IMR-90 (cell line): ENCODE results near the gene MAP2K2. TPM values are rescaled to one million over a fixed set of nuclear protein-coding genes. Genes with fewer than 3 reads are reported as not detected.

ENCODE experiments used
- ATAC-seq: fragments of 200-7000 bp; cut with Tn5 transposase; 2 replicates; pipeline ENCODE4 v1.9.1; 2020; ENCODE audit warnings: low read depth, mild to moderate bottlenecking, moderate library complexity
- BruUV-seq: library from RNA; stranded (reverse); fragments of 400-500 nt; replicated peaks from 2 replicates; lab custom pipeline; 2021; lab: Mats Ljungman, UMichigan
- CTCF ChIA-PET: fragments of 300-600 bp; formaldehyde crosslinking; extraction: SDS; loops from one replicate; lab custom pipeline; 2021; ENCODE audit warnings: antibody characterized with exemption; lab: Yijun Ruan, JAX
- POLR2A ChIA-PET: fragments of 300-600 bp; sonication (Branson Sonifier 250); formaldehyde crosslinking; loops from one replicate; lab custom pipeline; 2022; ENCODE audit warnings: antibody characterized with exemption; ENCODE audit not compliant: unreplicated experiment; lab: Charles Lee
- DNase-seq: peaks from one replicate; pipeline ENCODE4 v3.0.0; 2013
- H2AFZ ChIP-seq: replicated peaks from 2 replicates; pipeline ENCODE3; 2013; ENCODE audit warnings: low read length, mild to moderate bottlenecking; ENCODE audit not compliant: poor library complexity
- H2AK5ac ChIP-seq: 2 replicates; pipeline ENCODE4 v1.6.1; 2013; ENCODE audit warnings: low read depth, low read length, inconsistent platforms
- H2AK9ac ChIP-seq: replicated peaks from 2 replicates; pipeline ENCODE3; 2013; ENCODE audit warnings: mild to moderate bottlenecking, low read depth, low read length, moderate library complexity; ENCODE audit not compliant: poor library complexity
- H2BK120ac ChIP-seq: 2 replicates; pipeline ENCODE4 v1.6.1; 2013; ENCODE audit warnings: low read depth, low read length, inconsistent platforms
- H2BK15ac ChIP-seq: 3 replicates; pipeline ENCODE4 v1.6.1; 2013; ENCODE audit warnings: low read depth, low read length, inconsistent platforms
- H2BK20ac ChIP-seq: 2 replicates; pipeline ENCODE4 v1.6.1; 2013; ENCODE audit warnings: low read depth, mild to moderate bottlenecking, inconsistent platforms, low read length, moderate library complexity
- H2BK5ac ChIP-seq: 2 replicates; pipeline ENCODE4 v1.6.1; 2013; ENCODE audit warnings: mild to moderate bottlenecking, low read depth, low read length, inconsistent platforms; ENCODE audit not compliant: poor library complexity, severe bottlenecking
- H3K14ac ChIP-seq: replicated peaks from 2 replicates; pipeline ENCODE4 v1.6.1; 2013; ENCODE audit warnings: low read depth, low read length, inconsistent platforms
- H3K18ac ChIP-seq: 2 replicates; pipeline ENCODE4 v1.6.1; 2013; ENCODE audit warnings: low read depth, low read length, control low read depth
- H3K23ac ChIP-seq: 2 replicates; pipeline ENCODE4 v1.6.1; 2013; ENCODE audit warnings: low read depth, low read length, inconsistent platforms
- H3K27ac ChIP-seq: 2 replicates; pipeline ENCODE4 v1.5.1; 2013; ENCODE audit warnings: mild to moderate bottlenecking, control low read depth, low read length; ENCODE audit not compliant: insufficient read depth
- H3K27me3 ChIP-seq: 2 replicates; pipeline ENCODE4 v1.6.1; 2013; ENCODE audit warnings: low read length; ENCODE audit not compliant: control insufficient read depth, insufficient read depth
- H3K36me3 ChIP-seq: 2 replicates; pipeline ENCODE4 v1.6.1; 2013; ENCODE audit warnings: low read length, mixed read lengths; ENCODE audit not compliant: control insufficient read depth, insufficient read depth
- H3K4ac ChIP-seq: 2 replicates; pipeline ENCODE4 v1.6.1; 2013; ENCODE audit warnings: low read depth, low read length, inconsistent platforms
- H3K4me1 ChIP-seq: 2 replicates; pipeline ENCODE4 v1.6.1; 2013; ENCODE audit warnings: low read length, mixed read lengths; ENCODE audit not compliant: control insufficient read depth, insufficient read depth
- H3K4me2 ChIP-seq: 2 replicates; pipeline ENCODE4 v1.6.1; 2013; ENCODE audit warnings: low read depth, mild to moderate bottlenecking, control low read depth, low read length, moderate library complexity
- H3K4me3 ChIP-seq: 2 replicates; pipeline ENCODE4 v1.5.1; 2013; ENCODE audit warnings: low read depth, mild to moderate bottlenecking, control low read depth, low read length, moderate library complexity; ENCODE audit not compliant: insufficient read depth
- H3K56ac ChIP-seq: 2 replicates; pipeline ENCODE4 v1.6.1; 2013; ENCODE audit warnings: low read length, inconsistent platforms; ENCODE audit not compliant: insufficient read depth; ENCODE audit errors: extremely low read depth
- H3K79me1 ChIP-seq, 2 experiments: 2 replicates each; pipeline ENCODE4 v1.6.1; 2013; ENCODE audit warnings: low read length in 2 of 2, inconsistent platforms in 1 of 2, low read depth in 1 of 2
- H3K9ac ChIP-seq: 2 replicates; pipeline ENCODE4 v1.6.1; 2013; ENCODE audit warnings: low read depth, low read length, control low read depth
- H3K9me1 ChIP-seq: 2 replicates; pipeline ENCODE4 v1.6.1; 2013; ENCODE audit warnings: low read length, inconsistent platforms; ENCODE audit not compliant: insufficient read depth
- H3K9me3 ChIP-seq: 2 replicates; pipeline ENCODE4 v1.6.1; 2013; ENCODE audit warnings: low read length; ENCODE audit not compliant: control insufficient read depth, insufficient read depth
- H4K20me1 ChIP-seq: 2 replicates; pipeline ENCODE4 v1.6.1; 2013; ENCODE audit warnings: low read length, inconsistent platforms; ENCODE audit not compliant: insufficient read depth
- H4K5ac ChIP-seq: 2 replicates; pipeline ENCODE4 v1.6.1; 2013; ENCODE audit warnings: mild to moderate bottlenecking, low read depth, low read length, control low read depth
- H4K8ac ChIP-seq, 2 experiments: 2 replicates each; pipeline ENCODE4 v1.6.1; 2013; ENCODE audit warnings: low read depth in 2 of 2, low read length in 2 of 2, control low read depth in 1 of 2, inconsistent platforms in 1 of 2
- H4K91ac ChIP-seq: 2 replicates; pipeline ENCODE4 v1.6.1; 2013; ENCODE audit warnings: low read depth, low read length, inconsistent platforms; ENCODE audit not compliant: insufficient read depth
- FOS ChIP-seq: fragments of 150-350 bp; IDR thresholded peaks from 2 replicates; pipeline ENCODE4 v1.6.1; 2016; ENCODE audit warnings: low read depth, low read length
- MXI1 ChIP-seq: IDR thresholded peaks from 2 replicates; pipeline ENCODE4 v1.6.1; 2012; ENCODE audit warnings: low read depth, mild to moderate bottlenecking, low read length, moderate library complexity, borderline replicate concordance
- RAD21 ChIP-seq: IDR thresholded peaks from 2 replicates; pipeline ENCODE4 v1.6.1; 2012; ENCODE audit warnings: low read length, improper control_type of control experiment
- RCOR1 ChIP-seq: IDR thresholded peaks from 2 replicates; pipeline ENCODE4 v1.6.1; 2012; ENCODE audit warnings: mild to moderate bottlenecking, low read length, improper control_type of control experiment; ENCODE audit not compliant: insufficient replicate concordance
- WGBS, 2 experiments: methylation state at CpG; one replicate each; pipeline versions ENCODE4 v1.1.5 to v1.1.7; 2013; ENCODE audit warnings: missing lambda C conversion rate in 2 of 2; ENCODE audit not compliant: insufficient read length in 1 of 2; ENCODE audit errors: extremely low coverage in 2 of 2; 5-methylcytosine and 5-hydroxymethylcytosine counted together
- dilution Hi-C: fragments of 300-500 bp; cut with HindIII; formaldehyde crosslinking; loops from one replicate; pipeline ENCODE4 v1.14.3; 2018; ENCODE audit warnings: low sequenced_read_pairs; ENCODE audit not compliant: unreplicated experiment
- in situ Hi-C: fragments of 300-500 bp; cut with MboI; formaldehyde crosslinking; loops from 3 replicates; pipeline ENCODE4 v1.14.3; 2019; ENCODE audit warnings: low sequenced_read_pairs, inconsistent platforms, mixed read lengths
- intact Hi-C: fragments of 100-400 bp; cut with micrococcal nuclease; formaldehyde crosslinking; loops from 2 replicates; pipeline ENCODE4 v1.10.0; 2022
- polyA plus RNA-seq, 3 experiments: library from polyadenylated mRNA; depleted of rRNA; stranded (reverse); fragments of >200 nt; gene quantifications; 2 replicates each; pipeline ENCODE4 v1.2.3, GENCODE V29; 2012; ENCODE audit warnings: low replicate concordance in 1 of 3
- total RNA-seq: library from RNA; depleted of rRNA; stranded (reverse); fragments of >200 nt; gene quantifications from 2 replicates; pipeline ENCODE4 v1.2.3, GENCODE V29; 2012
- TF ChIP-seq, protein P1 (sequence below): fragments of 150-350 bp; IDR thresholded peaks from 2 replicates; pipeline ENCODE4 v1.6.1; 2016; ENCODE audit warnings: low read depth, mild to moderate bottlenecking, low read length, moderate library complexity, borderline replicate concordance

Gene MAP2K2
- total and polyA plus RNA-seq, 2 of the 4 experiments (the other 2 are of a cell fraction): 115 to 151 TPM

DNA sequence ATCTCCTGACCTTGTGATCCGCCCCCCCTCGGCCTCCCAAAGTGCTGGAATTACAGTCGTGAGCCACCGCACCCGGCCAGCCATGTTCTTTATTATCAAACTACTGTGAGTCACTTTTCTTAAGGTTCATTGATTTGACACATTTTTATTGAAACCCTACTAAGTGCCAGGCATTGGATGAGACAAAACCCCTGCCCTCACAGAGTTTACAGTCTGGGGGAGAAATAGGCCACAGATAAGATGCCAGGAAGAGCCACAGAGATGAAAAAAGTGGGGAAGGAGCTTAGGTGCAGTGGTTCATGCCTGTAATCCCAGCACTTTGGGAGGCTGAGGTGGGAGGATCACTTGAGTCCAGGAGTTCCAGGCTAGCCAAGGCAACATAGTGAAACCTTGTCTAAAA is 14.5 kb upstream of the MAP2K2 start:
- H3K36me3 ChIP-seq: no peaks in the 10 kb centered on the region
- H2BK20ac ChIP-seq: no peak overlapping the region
- no peaks in the 10 kb centered on the region for H3K27me3 ChIP-seq
- no peak overlapping the region for H4K5ac ChIP-seq
- BruUV-seq: no TSS peak
- CTCF ChIA-PET: interaction anchor here (1.1 kb wide), 1 partner anchor 10 kb away, joined by 3 read pairs; no protein-coding TSS in a partner anchor
- WGBS, 2 experiments: no CpG with 5 or more reads among the region's 5 CpGs
- no peaks in the 10 kb centered on the region for H4K20me1 ChIP-seq
- no peak overlapping the region for H2AK5ac ChIP-seq
- H3K4ac ChIP-seq: no peak overlapping the region
- no peaks in the 10 kb centered on the region for H3K79me1 ChIP-seq
- intact Hi-C loops: no loop called here
- no peak for DNase-seq
- H3K18ac ChIP-seq: no peak overlapping the region
- H4K91ac ChIP-seq: no peak overlapping the region
- ATAC-seq: no peak
- in situ Hi-C loops: no loop called here
- H3K4me3 ChIP-seq: no peak overlapping the region
- POLR2A ChIA-PET: no interaction called here
- H3K14ac ChIP-seq: no peak overlapping the region
- H2AK9ac ChIP-seq: no peak overlapping the region
- H3K9me1 ChIP-seq: no peaks in the 10 kb centered on the region
- no peak overlapping the region for H3K23ac ChIP-seq
- no peak overlapping the region for H3K9ac ChIP-seq
- no peak overlapping the region for H4K8ac ChIP-seq
- no peak overlapping the region for H3K56ac ChIP-seq
- no peak overlapping the region for H2AFZ ChIP-seq
- H3K27ac ChIP-seq: no peak overlapping the region
- peaks cover 2% of the 10 kb centered on the region for H3K4me1 ChIP-seq
- no peak overlapping the region for H2BK5ac ChIP-seq
- dilution Hi-C loops: no loop called here
- H2BK120ac ChIP-seq: no peak overlapping the region
- H3K9me3 ChIP-seq: no peaks in the 10 kb centered on the region
- H3K4me2 ChIP-seq: no peak overlapping the region
- H2BK15ac ChIP-seq: no peak overlapping the region
- TF ChIP-seq, protein P1, sequence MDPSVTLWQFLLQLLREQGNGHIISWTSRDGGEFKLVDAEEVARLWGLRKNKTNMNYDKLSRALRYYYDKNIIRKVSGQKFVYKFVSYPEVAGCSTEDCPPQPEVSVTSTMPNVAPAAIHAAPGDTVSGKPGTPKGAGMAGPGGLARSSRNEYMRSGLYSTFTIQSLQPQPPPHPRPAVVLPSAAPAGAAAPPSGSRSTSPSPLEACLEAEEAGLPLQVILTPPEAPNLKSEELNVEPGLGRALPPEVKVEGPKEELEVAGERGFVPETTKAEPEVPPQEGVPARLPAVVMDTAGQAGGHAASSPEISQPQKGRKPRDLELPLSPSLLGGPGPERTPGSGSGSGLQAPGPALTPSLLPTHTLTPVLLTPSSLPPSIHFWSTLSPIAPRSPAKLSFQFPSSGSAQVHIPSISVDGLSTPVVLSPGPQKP: no peak
- no peak for TF ChIP-seq RCOR1
- no peak for TF ChIP-seq FOS
- no peak for TF ChIP-seq MXI1
- no peak for TF ChIP-seq RAD21
